Neuron (in vitro differentiated cells): Measurements from ENCODE around the gene PRADC1.

Source experiments
- H2AFZ ChIP-seq: one replicate; pipeline ENCODE4 v1.6.1; 2013; ENCODE audit warnings: low read depth, mild to moderate bottlenecking, inconsistent platforms, low read length, moderate library complexity
- H3K27me3 ChIP-seq: one replicate; pipeline ENCODE4 v1.6.1; 2013; ENCODE audit warnings: low read length; ENCODE audit not compliant: insufficient read depth
- H3K36me3 ChIP-seq: one replicate; pipeline ENCODE4 v1.6.1; 2013; ENCODE audit warnings: low read length; ENCODE audit not compliant: insufficient read depth
- H3K4me1 ChIP-seq: one replicate; pipeline ENCODE4 v1.6.1; 2013; ENCODE audit warnings: low read length; ENCODE audit not compliant: insufficient read depth
- H3K4me3 ChIP-seq: 2 replicates; pipeline ENCODE4 v1.5.1; 2013; ENCODE audit warnings: mild to moderate bottlenecking, low read length, moderate library complexity
- H3K9me3 ChIP-seq: one replicate; pipeline ENCODE4 v1.6.1; 2013; ENCODE audit warnings: low read length

The PRADC1 gene

DNA sequence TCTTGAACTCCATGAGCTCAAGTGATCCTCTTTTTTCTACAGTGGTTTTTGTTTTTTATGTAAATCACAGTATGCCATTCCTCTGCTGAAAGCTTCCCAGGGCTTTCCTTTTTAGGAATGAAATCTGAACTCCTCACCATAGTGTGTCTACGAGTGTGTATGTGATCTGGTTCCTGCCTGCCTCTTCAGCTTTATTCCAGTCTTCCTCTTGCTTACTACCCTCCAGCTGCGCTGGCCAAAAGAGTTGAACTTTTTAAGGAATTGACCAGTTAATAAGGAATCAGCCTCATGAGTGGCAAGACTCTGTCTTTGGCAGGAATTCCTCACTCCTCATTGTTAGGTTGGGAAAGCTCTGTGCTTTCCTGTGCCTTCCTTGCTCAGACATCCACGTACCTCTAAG lies 5.1 kb upstream of the PRADC1 start:
- no peak overlapping the region for H2AFZ ChIP-seq
- H3K4me3 ChIP-seq = no peak overlapping the region
- peaks cover 50% of the 10 kb centered on the region for H3K36me3 ChIP-seq

DNA sequence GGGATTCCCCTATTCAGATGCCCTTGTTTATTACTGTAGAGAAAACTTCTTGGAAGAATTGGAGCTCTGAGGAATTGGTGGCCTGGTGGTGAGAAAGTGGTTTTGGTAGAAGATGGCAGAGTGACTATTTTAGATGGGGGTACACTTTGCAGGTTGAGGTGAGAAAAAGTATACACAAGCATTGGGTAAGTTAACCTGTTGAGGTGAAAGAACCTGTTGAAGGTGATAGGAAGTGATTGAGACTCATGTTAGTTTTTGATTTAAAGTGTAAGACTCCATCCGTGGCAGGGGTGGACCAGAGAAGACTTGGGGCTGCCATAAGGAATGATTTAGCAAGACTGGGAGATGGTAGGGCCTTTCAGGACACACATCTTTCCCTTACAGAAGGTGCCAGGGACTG lies 4.1 kb upstream of the PRADC1 start:
- Histone ChIP-seq H3K27me3 (no peaks in the 10 kb centered on the region), H3K4me3 (no peak overlapping the region), H3K36me3 (peaks cover 42% of the 10 kb centered on the region), H2AFZ (no peak overlapping the region), H3K9me3 (no peaks in the 10 kb centered on the region), H3K4me1 (peaks cover 30% of the 10 kb centered on the region)

More for the DNA sequence above, 5.1 kb upstream of the PRADC1 start:
- Histone ChIP-seq H3K27me3 (no peaks in the 10 kb centered on the region), H3K4me1 (peaks cover 25% of the 10 kb centered on the region), H3K9me3 (no peaks in the 10 kb centered on the region)

GRCh38 chr2:73235315-73236028 lies 2.4 kb upstream of the PRADC1 start:
- Histone ChIP-seq H3K9me3 (no peaks in the 10 kb centered on the region), H3K36me3 (peaks cover 29% of the 10 kb centered on the region), H2AFZ (no peak overlapping the region), H3K4me3 (peak overlapping the region; percentile 66), H3K4me1 (peaks cover 30% of the 10 kb centered on the region), H3K27me3 (no peaks in the 10 kb centered on the region)

DNA sequence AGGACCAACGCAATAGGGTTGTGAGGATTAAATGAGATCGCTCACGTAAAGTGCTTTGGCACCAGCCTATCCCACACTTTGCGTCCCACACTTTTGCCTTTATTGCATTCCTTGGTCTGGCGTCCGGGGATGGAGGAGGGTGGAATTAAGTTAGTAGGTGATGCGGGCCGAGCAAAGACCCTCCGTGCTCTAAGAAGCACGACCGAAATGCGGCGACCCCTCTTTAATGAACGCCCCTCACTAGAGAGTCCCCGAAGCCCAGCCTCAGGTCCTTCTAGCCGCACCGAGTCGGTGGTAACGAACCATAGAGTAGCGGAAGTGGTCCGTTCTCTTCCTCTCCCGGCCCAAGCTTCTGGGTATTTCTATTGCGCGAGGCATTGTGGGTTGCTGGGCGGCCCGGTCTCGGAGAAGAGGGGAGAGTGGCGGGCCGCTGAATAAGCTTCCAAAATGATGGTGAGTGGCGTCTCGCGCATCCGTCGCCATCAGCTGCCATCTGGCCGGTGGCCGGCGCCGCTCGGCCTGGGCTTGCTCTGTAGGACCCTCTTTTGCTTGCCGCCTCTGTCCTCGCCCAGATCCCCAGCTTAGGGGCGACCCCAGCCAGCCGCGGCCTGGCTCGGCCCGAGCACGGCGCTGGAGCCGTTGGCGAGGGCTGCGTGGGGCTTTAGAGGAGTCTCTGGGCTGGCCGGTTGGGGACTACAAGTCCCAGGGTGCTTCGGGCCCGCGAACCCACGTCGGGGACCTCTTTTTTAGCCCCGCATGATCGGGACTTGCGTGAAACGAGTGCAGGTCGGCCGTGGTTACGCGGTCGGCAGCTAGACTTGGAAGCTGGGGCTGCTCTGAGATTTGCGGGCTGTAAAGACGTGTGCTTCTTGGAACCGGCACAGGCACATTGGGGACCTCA lies 1.1 kb upstream of the PRADC1 start, which contains the start of gene CCT7:
TSS of gene CCT7 (plus strand) at position 377 of the 901 bp plus-strand sequence. CDS start at position 448, 71 bp downstream.
- H3K4me1 ChIP-seq = peaks cover 30% of the 10 kb centered on the region
- H3K27me3 ChIP-seq = no peaks in the 10 kb centered on the region
- H3K4me3 ChIP-seq = peak within 1 kb of the TSS; percentile 66

DNA sequence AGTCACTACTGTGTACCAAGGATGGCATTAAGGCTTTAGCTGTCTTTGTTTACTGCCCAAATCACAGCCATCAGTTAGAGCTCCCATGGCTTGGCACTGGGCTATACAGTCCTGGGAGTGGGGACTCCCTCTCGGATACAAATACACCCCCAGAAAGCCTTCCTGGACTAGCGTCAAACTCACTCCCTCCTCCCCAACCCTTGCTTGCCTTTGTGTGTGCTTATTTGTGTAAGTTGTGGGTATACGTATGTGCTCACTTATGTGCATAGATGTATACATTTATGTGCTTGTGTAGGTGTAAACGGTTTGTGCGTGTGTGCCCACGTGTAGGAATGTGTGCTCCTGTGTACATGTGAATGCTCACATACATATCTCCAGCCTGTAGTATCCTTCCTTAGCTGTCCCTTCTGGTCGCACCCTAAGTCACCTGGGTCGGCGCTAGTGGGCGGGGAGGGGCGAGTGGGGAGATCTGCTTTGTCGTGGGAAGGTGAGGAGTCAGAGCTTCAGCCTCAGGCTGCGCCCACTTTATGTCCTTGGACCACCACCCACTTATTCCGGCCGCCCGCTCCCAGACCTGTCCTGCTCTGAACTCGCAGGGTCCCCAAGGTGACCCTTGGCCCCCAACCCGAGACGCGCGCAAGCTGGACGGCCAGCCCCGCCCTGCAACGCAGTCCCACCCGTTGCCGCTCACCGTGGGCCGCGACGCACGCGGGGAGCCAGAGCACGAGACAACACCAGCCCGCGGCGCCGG lies 461 bp downstream of the PRADC1 start:
- no peaks in the 10 kb centered on the region for H3K27me3 ChIP-seq
- peak overlapping the region; percentile 6 for H2AFZ ChIP-seq
- peaks cover 23% of the 10 kb centered on the region for H3K4me1 ChIP-seq
- H3K9me3 ChIP-seq = no peaks in the 10 kb centered on the region
- H3K4me3 ChIP-seq = peak overlapping the region; percentile 66
- H3K36me3 ChIP-seq = peaks cover 16% of the 10 kb centered on the region

More for the DNA sequence above, 1.1 kb upstream of the PRADC1 start, which contains the start of gene CCT7:
- peak within 1 kb of the TSS; percentile 49 for H2AFZ ChIP-seq
- peaks cover 17% of the 10 kb centered on the region for H3K36me3 ChIP-seq
- H3K9me3 ChIP-seq = no peaks in the 10 kb centered on the region

GRCh38 chr2:73228631-73229030 lies 4.4 kb downstream of the PRADC1 start:
- H3K4me3 ChIP-seq = no peak overlapping the region
- peaks cover 31% of the 10 kb centered on the region for H3K36me3 ChIP-seq

GRCh38 chr2:73227086-73227485 lies 6.0 kb downstream of the PRADC1 start:
- H3K4me3 ChIP-seq = no peak overlapping the region
- peaks cover 46% of the 10 kb centered on the region for H3K36me3 ChIP-seq
- H2AFZ ChIP-seq = no peak overlapping the region
- no peaks in the 10 kb centered on the region for H3K9me3 ChIP-seq
- no peaks in the 10 kb centered on the region for H3K4me1 ChIP-seq
- no peaks in the 10 kb centered on the region for H3K27me3 ChIP-seq

More at GRCh38 chr2:73228631-73229030, 4.4 kb downstream of the PRADC1 start:
- H2AFZ ChIP-seq = no peak overlapping the region
- peaks cover 5% of the 10 kb centered on the region for H3K4me1 ChIP-seq
- H3K27me3 ChIP-seq = no peaks in the 10 kb centered on the region
- no peaks in the 10 kb centered on the region for H3K9me3 ChIP-seq

GRCh38 chr2:73225513-73226360 lies 7.3 kb downstream of the PRADC1 start:
- Histone ChIP-seq H3K4me1 (no peaks in the 10 kb centered on the region), H2AFZ (no peak overlapping the region), H3K36me3 (peaks cover 58% of the 10 kb centered on the region), H3K27me3 (no peaks in the 10 kb centered on the region), H3K9me3 (no peaks in the 10 kb centered on the region), H3K4me3 (no peak overlapping the region)

GRCh38 chr2:73223821-73224220 lies 9.2 kb downstream of the PRADC1 start:
- peaks cover 58% of the 10 kb centered on the region for H3K36me3 ChIP-seq
- H3K4me1 ChIP-seq = peaks cover 10% of the 10 kb centered on the region
- no peaks in the 10 kb centered on the region for H3K27me3 ChIP-seq
- H3K4me3 ChIP-seq = no peak overlapping the region
- no peaks in the 10 kb centered on the region for H3K9me3 ChIP-seq
- no peak overlapping the region for H2AFZ ChIP-seq

DNA sequence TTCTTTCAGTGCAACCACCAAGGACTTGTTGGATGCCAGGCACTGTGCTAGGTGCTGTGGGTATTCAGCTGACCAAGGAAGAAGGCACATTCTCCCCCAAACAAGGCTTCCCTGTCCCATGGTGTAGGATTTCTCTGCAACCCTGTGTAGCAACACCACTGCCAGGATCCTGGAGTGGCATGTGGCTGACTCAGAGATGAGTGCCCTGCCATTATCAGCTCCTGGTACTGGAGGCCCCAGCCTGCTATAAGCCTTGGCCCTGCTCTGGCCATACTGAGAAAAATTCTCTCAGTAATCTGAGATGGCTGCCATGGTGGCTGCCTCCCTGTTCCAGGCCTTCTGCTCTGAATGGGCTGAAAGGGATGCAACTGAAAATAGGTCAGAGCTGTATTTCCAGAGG lies 14.7 kb downstream of the PRADC1 start:
- Histone ChIP-seq H2AFZ (no peak overlapping the region), H3K4me3 (no peak overlapping the region), H3K36me3 (peaks cover 24% of the 10 kb centered on the region), H3K9me3 (no peaks in the 10 kb centered on the region), H3K27me3 (no peaks in the 10 kb centered on the region), H3K4me1 (peaks cover 22% of the 10 kb centered on the region)

DNA sequence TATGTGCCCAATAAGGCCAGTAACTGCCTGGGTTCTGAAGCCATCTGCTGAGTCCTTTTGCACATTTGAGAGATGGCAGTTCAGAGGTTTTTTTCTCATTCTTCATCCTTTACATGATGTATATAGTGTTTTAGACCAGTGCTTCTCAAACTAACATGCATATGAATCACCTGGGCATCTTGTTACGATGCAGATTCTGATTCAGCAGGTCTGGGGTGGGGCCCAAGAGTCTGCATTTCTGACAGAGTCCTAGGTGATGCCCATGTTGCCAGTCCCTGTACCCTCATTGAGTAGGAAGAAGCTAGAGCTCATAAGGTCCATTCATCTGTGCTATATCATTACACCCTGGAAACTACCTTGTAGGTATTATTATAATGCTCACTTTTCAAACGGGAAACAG lies 15.2 kb downstream of the PRADC1 start:
- Histone ChIP-seq H3K27me3 (no peaks in the 10 kb centered on the region), H3K4me1 (peaks cover 22% of the 10 kb centered on the region), H3K9me3 (no peaks in the 10 kb centered on the region), H2AFZ (no peak overlapping the region), H3K36me3 (peaks cover 20% of the 10 kb centered on the region), H3K4me3 (no peak overlapping the region)

DNA sequence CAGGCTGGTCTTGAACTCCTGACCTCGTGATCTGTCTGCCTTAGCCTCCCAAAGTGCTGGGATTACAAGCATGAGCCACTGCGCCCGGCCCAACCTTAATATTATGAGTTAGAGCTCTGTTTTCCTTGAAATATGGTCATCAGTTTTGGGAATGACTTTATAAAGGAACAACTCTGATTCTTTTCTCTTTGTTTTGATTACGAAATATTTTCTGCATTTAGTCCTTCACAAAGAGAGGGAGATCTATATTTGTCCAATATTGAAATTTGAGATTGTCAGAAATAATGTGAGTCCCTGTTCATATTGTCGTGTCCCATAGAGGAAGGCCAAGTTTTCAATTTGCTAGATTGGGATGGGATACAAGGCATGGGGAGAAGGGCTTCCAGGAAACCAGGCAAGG lies 15.9 kb downstream of the PRADC1 start:
- no peaks in the 10 kb centered on the region for H3K9me3 ChIP-seq
- peaks cover 13% of the 10 kb centered on the region for H3K36me3 ChIP-seq
- peaks cover 22% of the 10 kb centered on the region for H3K4me1 ChIP-seq
- H3K4me3 ChIP-seq = no peak overlapping the region
- no peaks in the 10 kb centered on the region for H3K27me3 ChIP-seq
- no peak overlapping the region for H2AFZ ChIP-seq
